Peyer's patch (tissue), 4 donors: Measurements from ENCODE around the gene FAM151A. TPM values are rescaled to one million over a fixed set of nuclear protein-coding genes. Genes with fewer than 3 reads are reported as not detected.

Experiments used
- DNase-seq, 3 donors: peaks; one replicate each; pipeline ENCODE4 v3.0.0-alpha.2; 2017 to 2019
- H3K27ac ChIP-seq, 4 donors: fragments of 200-600 bp; sonication (generic); one replicate each; pipeline ENCODE4 v1.5.1; 2016 to 2019
- H3K27me3 ChIP-seq, 2 donors: fragments of 200-600 bp; sonication (generic); one replicate each; pipeline ENCODE4 v1.5.1; 2019
- H3K36me3 ChIP-seq, 3 donors: fragments of 200-600 bp; sonication (generic); one replicate each; pipeline ENCODE4 v1.5.1; 2016 to 2019
- H3K4me1 ChIP-seq, 4 donors: fragments of 200-600 bp; sonication (generic); one replicate each; pipeline ENCODE4 v1.5.1; 2016 to 2019
- H3K4me3 ChIP-seq, 4 donors: fragments of 200-600 bp; sonication (generic); 1 replicate in 3 of 4; 2 replicates in 1 of 4; pipeline ENCODE4 v1.5.1; 2016 to 2019; ENCODE audit warnings: mild to moderate bottlenecking in 1 of 4
- H3K9me3 ChIP-seq, 4 donors: fragments of 200-600 bp; sonication (generic); one replicate each; pipeline ENCODE4 v1.5.1; 2016 to 2019; ENCODE audit warnings: mild to moderate bottlenecking in 1 of 4
- POLR2A ChIP-seq, 2 donors: fragments of 450-650 bp; IDR thresholded peaks; one replicate each; pipeline ENCODE4 v1.5.1; 2017; ENCODE audit warnings: antibody characterized with exemption in 2 of 2, mild to moderate bottlenecking in 2 of 2, moderate library complexity in 2 of 2
- total RNA-seq, 4 donors: library from RNA; depleted of rRNA; stranded (reverse); fragments of >200 nt; gene quantifications; one replicate each; pipeline ENCODE4 v1.1.0, GENCODE V29; 2016
- TF ChIP-seq, protein P1 (sequence below), 6 experiments: fragments of 450-650 bp in 4 of 6; fragments of 200-600 bp in 2 of 6; sonication (generic) in 1 of 6; IDR thresholded peaks; one replicate each; pipeline ENCODE4 v1.5.1; 2017 to 2019; ENCODE audit warnings: antibody characterized with exemption in 6 of 6, mild to moderate bottlenecking in 3 of 6, moderate library complexity in 1 of 6

FAM151A gene
- total RNA-seq, 4 donors from 2014 or later = 15.7 to 1,128 (median 174) TPM

DNA sequence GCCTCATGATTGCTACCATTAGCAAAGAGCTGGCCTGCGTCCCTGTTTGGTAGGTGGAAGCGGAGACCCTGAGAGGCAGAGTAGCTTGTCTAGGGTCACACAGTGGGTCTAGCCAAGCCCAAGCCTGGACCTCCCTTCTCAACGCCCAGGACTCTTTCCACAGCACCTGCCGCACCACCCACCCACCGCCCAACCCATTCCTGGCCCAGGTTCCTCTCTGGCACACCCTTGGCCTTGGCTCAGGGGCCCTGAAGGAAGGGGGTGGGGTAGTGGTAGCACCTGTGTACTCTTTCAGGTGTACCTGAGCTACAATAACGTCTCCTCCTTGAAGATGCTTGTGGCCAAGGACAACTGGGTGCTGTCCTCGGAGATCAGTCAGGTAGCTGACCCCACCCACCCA is 19.3 kb downstream of the FAM151A start:
- DNase-seq = peak in 2 of 3 donors; percentile 69 to 75

DNA sequence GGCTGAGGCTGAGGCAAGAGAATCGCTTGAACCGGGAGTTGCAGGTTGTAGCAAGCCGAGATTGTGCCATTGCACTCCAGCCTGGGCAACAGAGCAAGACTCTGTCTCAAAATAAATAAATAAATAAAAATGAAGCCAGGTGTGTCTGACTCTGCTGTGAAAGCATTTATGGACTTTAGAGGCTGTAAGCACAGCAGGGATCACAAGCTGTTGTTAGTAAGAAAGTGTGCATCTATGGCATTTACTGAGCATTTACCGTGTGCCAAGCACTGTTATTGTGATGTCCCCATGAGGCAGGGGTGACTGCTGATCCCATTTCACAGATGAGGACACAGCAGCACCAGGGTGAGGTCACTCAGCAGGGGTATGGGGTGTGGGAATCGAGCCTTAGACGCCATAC is 20.1 kb downstream of the FAM151A start:
- peak overlapping the region in 3 of 4 donors; percentile 24 to 35 (median 27) for H3K27ac ChIP-seq
- no peaks in the 10 kb centered on the region for H3K27me3 ChIP-seq
- no peak overlapping the region for H3K4me3 ChIP-seq
- H3K9me3 ChIP-seq = no peaks in the 10 kb centered on the region
- no peak for DNase-seq
- H3K36me3 ChIP-seq = peaks cover 0 to 46% (median 0%) of the 10 kb centered on the region in 3 donors
- H3K4me1 ChIP-seq = peaks cover 0 to 13% (median 0%) of the 10 kb centered on the region in 4 donors
- TF ChIP-seq, protein P1, sequence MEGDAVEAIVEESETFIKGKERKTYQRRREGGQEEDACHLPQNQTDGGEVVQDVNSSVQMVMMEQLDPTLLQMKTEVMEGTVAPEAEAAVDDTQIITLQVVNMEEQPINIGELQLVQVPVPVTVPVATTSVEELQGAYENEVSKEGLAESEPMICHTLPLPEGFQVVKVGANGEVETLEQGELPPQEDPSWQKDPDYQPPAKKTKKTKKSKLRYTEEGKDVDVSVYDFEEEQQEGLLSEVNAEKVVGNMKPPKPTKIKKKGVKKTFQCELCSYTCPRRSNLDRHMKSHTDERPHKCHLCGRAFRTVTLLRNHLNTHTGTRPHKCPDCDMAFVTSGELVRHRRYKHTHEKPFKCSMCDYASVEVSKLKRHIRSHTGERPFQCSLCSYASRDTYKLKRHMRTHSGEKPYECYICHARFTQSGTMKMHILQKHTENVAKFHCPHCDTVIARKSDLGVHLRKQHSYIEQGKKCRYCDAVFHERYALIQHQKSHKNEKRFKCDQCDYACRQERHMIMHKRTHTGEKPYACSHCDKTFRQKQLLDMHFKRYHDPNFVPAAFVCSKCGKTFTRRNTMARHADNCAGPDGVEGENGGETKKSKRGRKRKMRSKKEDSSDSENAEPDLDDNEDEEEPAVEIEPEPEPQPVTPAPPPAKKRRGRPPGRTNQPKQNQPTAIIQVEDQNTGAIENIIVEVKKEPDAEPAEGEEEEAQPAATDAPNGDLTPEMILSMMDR (IDR thresholded peaks at IDR 0.05) = no peak
- no peak for TF ChIP-seq POLR2A (IDR thresholded peaks at IDR 0.05)

More for the DNA sequence above, 19.3 kb downstream of the FAM151A start:
- Histone ChIP-seq H3K9me3 (no peaks in the 10 kb centered on the region), H3K27me3 (no peaks in the 10 kb centered on the region), H3K4me3 (no peak overlapping the region), H3K36me3 (peaks cover 0 to 49% (median 0%) of the 10 kb centered on the region in 3 donors), H3K4me1 (peaks cover 0 to 13% (median 0%) of the 10 kb centered on the region in 4 donors), H3K27ac (peak overlapping the region in 3 of 4 donors; percentile 24 to 35 (median 27))
- TF ChIP-seq, protein P1 (IDR thresholded peaks at IDR 0.05) = no peak
- no peak for TF ChIP-seq POLR2A (IDR thresholded peaks at IDR 0.05)

DNA sequence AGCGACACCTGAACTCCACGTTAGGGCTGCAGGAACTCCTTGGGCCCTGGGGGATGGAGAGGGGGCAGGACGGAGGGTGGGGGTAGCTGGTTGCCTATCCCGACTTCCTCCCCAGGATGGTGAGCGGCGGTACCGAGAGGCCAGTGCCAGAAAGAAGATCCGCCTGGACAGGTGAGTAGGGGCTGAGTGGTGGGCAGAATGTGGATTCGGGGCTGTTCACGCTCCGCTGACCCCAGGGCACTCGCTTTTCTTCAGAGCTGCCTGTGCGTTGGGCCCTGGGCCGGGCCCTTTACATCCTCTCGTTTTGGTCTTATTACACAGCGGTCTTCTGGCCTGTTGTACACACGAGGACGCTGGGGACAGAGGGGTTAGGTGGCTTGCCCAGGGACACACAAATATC is 20.8 kb downstream of the FAM151A start:
- H3K27me3 ChIP-seq = no peaks in the 10 kb centered on the region
- no peaks in the 10 kb centered on the region for H3K9me3 ChIP-seq
- peaks cover 0 to 46% (median 0%) of the 10 kb centered on the region in 3 donors for H3K36me3 ChIP-seq
- peaks cover 0 to 13% (median 0%) of the 10 kb centered on the region in 4 donors for H3K4me1 ChIP-seq
- H3K27ac ChIP-seq = no peak overlapping the region
- no peak for TF ChIP-seq POLR2A (IDR thresholded peaks at IDR 0.05)
- TF ChIP-seq, protein P1 (IDR thresholded peaks at IDR 0.05) = no peak
- H3K4me3 ChIP-seq = no peak overlapping the region
- no peak for DNase-seq

DNA sequence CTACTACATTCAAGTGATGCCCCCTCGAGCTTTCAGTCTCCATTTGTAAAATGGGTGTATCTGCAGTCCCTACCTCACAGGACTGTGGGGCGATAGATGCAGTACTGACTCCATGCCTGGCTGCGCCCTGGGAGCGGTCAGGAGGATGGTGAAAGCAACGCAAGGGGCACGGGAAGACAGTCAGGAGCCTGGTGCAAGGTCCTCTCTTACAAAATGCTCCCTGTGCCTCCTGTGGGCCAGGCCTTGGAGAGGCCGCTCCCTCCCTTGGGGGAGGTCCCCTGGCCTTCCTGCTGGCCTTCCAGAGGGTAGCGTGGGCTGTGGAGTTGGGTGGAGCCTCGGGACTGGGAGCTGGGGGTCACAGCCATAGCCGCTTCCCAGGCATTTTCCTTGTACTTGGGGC is 21.6 kb downstream of the FAM151A start:
- Histone ChIP-seq H3K4me3 (no peak overlapping the region), H3K36me3 (peaks cover 0 to 47% (median 0%) of the 10 kb centered on the region in 3 donors), H3K27me3 (no peaks in the 10 kb centered on the region), H3K27ac (no peak overlapping the region), H3K4me1 (peaks cover 0 to 13% (median 0%) of the 10 kb centered on the region in 4 donors), H3K9me3 (no peaks in the 10 kb centered on the region)
- TF ChIP-seq POLR2A (IDR thresholded peaks at IDR 0.05) = no peak
- TF ChIP-seq, protein P1 (IDR thresholded peaks at IDR 0.05) = no peak
- no peak for DNase-seq

DNA sequence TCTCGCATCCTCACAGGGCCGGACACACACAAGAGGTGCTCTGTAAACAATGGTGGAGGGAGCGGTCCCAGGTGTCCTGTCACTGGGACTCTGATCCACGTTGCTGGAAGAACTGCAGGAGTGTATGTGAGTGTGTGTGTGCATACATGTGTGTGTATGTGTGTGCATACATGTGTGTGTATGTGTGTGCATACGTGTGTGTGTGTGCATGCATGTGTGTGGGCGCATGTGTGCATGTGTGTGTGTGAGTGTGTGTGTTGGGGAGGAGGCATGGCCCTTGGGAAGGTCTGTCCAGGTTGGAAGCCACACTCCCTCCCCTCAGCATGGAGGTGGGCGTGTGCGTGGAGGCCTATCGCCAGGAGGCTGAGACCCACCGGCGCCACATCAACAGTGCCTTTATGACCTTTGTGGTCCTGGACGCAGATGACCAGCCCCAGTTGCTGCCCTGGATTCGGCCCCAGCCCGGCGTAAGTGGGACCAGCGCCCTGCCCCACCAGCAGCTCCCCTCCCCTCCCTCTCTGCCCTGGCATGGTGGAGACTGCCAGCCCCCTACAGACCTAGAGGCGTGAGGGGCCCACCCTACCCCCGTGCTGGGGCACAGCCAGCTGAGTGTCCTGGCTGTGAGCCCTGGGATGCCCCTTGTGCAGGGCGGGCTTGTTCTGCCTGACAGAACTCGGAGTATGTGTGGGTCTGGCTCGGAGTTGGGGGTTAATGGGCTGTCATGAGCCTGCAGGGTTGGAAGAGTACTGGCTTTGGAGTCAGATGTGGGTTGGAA is 22.2 kb downstream of the FAM151A start:
- Histone ChIP-seq H3K4me1 (peaks cover 0 to 11% (median 0%) of the 10 kb centered on the region in 4 donors), H3K36me3 (peaks cover 0 to 53% (median 0%) of the 10 kb centered on the region in 3 donors), H3K27ac (no peak overlapping the region), H3K27me3 (no peaks in the 10 kb centered on the region), H3K9me3 (no peaks in the 10 kb centered on the region), H3K4me3 (no peak overlapping the region)
- no peak for TF ChIP-seq POLR2A (IDR thresholded peaks at IDR 0.05)
- TF ChIP-seq, protein P1 (IDR thresholded peaks at IDR 0.05) = no peak
- DNase-seq = no peak
